Smooth muscle cell (in vitro differentiated cells): ENCODE measurements around the gene ARAP2. TPM values are rescaled to one million over a fixed set of nuclear protein-coding genes. Genes with fewer than 3 reads are reported as not detected.

Experiments
- DNase-seq: peaks from one replicate; lab custom pipeline; 2025; ENCODE audit not compliant: unreplicated experiment; lab: John Stamatoyannopoulos, UW
- H2AFZ ChIP-seq: fragments of 200-600 bp; sonication (generic); 2 replicates; pipeline ENCODE4 v1.6.0; 2016; ENCODE audit warnings: antibody characterized with exemption, low read depth, mild to moderate bottlenecking
- H3F3A ChIP-seq: fragments of 200-600 bp; sonication (generic); 2 replicates; pipeline ENCODE4 v1.6.0; 2017; ENCODE audit warnings: antibody characterized with exemption, low read depth
- H3K27ac ChIP-seq: fragments of 200-600 bp; sonication (generic); 2 replicates; pipeline ENCODE4 v1.5.1; 2016; ENCODE audit warnings: low read depth, mild to moderate bottlenecking
- H3K27me3 ChIP-seq: fragments of 200-600 bp; sonication (generic); 2 replicates; pipeline ENCODE4 v1.6.1; 2016; ENCODE audit warnings: low read depth, mild to moderate bottlenecking
- H3K36me3 ChIP-seq: fragments of 200-600 bp; sonication (generic); 2 replicates; pipeline ENCODE4 v1.5.1; 2016; ENCODE audit warnings: low read depth
- H3K4me1 ChIP-seq: fragments of 200-600 bp; sonication (generic); 2 replicates; pipeline ENCODE4 v1.5.1; 2016; ENCODE audit warnings: low read depth
- H3K4me2 ChIP-seq: fragments of 200-600 bp; sonication (generic); 2 replicates; pipeline ENCODE4 v1.6.0; 2016; ENCODE audit warnings: mild to moderate bottlenecking
- H3K4me3 ChIP-seq: fragments of 200-600 bp; sonication (generic); 2 replicates; pipeline ENCODE4 v1.5.1; 2016; ENCODE audit warnings: mild to moderate bottlenecking
- H3K79me2 ChIP-seq: fragments of 200-600 bp; sonication (generic); 2 replicates; pipeline ENCODE4 v1.6.0; 2016; ENCODE audit warnings: low read depth, mild to moderate bottlenecking
- H3K9ac ChIP-seq: fragments of 200-600 bp; sonication (generic); 2 replicates; pipeline ENCODE4 v1.6.0; 2016; ENCODE audit warnings: low read depth
- H3K9me3 ChIP-seq: fragments of 200-600 bp; sonication (generic); replicated peaks from 2 replicates; pipeline ENCODE4 v1.5.1; 2016; ENCODE audit warnings: low read depth
- H4K20me1 ChIP-seq: fragments of 200-600 bp; sonication (generic); 2 replicates; pipeline ENCODE4 v1.6.0; 2016; ENCODE audit warnings: low read depth
- WGBS: methylation state at CpG from one replicate; pipeline ENCODE4 v1.1.7; 2016; ENCODE audit warnings: low lambda C conversion rate; 5-methylcytosine and 5-hydroxymethylcytosine counted together
- polyA plus RNA-seq: library from polyadenylated mRNA; unstranded; fragments of >200 nt; fragmentation: Nextera tagmentation; extraction: Ambion mirVana; gene quantifications from 2 replicates; pipeline ENCODE4 v1.2.1, GENCODE V29; 2016
- total RNA-seq: library from RNA; depleted of rRNA; stranded (reverse); fragments of >200 nt; gene quantifications from 2 replicates; pipeline ENCODE4 v1.2.3, GENCODE V29; 2014
- TF ChIP-seq, protein P1 (sequence below): fragments of 200-600 bp; sonication (generic); IDR thresholded peaks from 2 replicates; pipeline ENCODE4 v1.5.1; 2017; ENCODE audit warnings: borderline replicate concordance, mild to moderate bottlenecking, antibody characterized with exemption; ENCODE audit not compliant: insufficient read depth, poor library complexity, severe bottlenecking

The ARAP2 gene
- total and polyA plus RNA-seq, 2 experiments from 2014 or later = 1.2 to 17.9 TPM

DNA sequence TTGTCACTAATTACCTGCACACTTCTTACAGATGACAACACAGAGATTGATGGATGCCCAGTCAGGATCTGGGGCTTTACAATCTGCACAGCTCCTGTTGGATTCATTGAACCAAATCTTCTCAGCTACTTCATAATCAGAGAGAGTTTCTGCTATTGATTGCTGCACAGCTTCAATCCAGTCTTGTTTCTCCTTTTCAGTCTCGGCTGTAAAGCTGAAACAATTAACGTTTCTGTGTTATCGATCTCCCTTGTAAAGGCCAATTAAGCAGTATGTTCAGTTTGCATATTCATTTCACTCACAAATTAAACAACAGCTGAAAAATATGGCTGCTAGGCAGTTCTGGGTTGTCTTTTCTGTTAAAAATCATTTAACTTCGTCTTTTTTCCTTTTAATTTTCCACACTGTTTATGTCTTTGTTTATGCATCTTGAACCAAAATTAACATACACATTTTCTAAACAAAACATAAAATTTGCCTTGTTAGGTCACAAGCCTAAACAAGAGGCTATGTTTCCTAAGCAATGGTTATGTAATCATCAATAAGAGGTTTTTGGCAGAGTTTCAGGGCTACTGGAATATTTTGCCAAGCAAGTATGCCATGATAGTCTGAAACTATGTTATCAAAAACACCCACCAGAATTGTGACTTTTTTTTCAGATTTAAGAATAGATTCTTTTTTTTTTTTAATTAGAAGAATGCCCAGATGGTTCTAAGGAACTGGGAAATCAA, 79.2 kb downstream of the ARAP2 start:
- Histone ChIP-seq H3K36me3 (no peaks in the 10 kb centered on the region), H3K79me2 (no peaks in the 10 kb centered on the region), H3K27me3 (no peaks in the 10 kb centered on the region), H3K4me1 (no peaks in the 10 kb centered on the region), H3F3A (no peaks in the 10 kb centered on the region), H3K27ac (no peak overlapping the region), H3K9ac (no peak overlapping the region), H4K20me1 (no peaks in the 10 kb centered on the region), H3K4me2 (no peak overlapping the region), H3K9me3 (no peaks in the 10 kb centered on the region), H2AFZ (no peak overlapping the region), H3K4me3 (no peak overlapping the region)
- WGBS = 87% methylated on average over 4 of the region's 4 CpGs
- TF ChIP-seq, protein P1, sequence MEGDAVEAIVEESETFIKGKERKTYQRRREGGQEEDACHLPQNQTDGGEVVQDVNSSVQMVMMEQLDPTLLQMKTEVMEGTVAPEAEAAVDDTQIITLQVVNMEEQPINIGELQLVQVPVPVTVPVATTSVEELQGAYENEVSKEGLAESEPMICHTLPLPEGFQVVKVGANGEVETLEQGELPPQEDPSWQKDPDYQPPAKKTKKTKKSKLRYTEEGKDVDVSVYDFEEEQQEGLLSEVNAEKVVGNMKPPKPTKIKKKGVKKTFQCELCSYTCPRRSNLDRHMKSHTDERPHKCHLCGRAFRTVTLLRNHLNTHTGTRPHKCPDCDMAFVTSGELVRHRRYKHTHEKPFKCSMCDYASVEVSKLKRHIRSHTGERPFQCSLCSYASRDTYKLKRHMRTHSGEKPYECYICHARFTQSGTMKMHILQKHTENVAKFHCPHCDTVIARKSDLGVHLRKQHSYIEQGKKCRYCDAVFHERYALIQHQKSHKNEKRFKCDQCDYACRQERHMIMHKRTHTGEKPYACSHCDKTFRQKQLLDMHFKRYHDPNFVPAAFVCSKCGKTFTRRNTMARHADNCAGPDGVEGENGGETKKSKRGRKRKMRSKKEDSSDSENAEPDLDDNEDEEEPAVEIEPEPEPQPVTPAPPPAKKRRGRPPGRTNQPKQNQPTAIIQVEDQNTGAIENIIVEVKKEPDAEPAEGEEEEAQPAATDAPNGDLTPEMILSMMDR = no peak
- DNase-seq = no peak

- Histone ChIP-seq H3K79me2 (no peaks in the 10 kb centered on the region), H3F3A (no peaks in the 10 kb centered on the region), H3K9me3 (no peaks in the 10 kb centered on the region), H3K4me2 (no peak overlapping the region), H3K4me3 (no peak overlapping the region), H3K27ac (no peak overlapping the region), H2AFZ (no peak overlapping the region), H3K4me1 (no peaks in the 10 kb centered on the region), H3K9ac (no peak overlapping the region), H4K20me1 (no peaks in the 10 kb centered on the region), H3K36me3 (no peaks in the 10 kb centered on the region), H3K27me3 (no peaks in the 10 kb centered on the region)
- TF ChIP-seq, protein P1 = no peak
- 81% methylated on average over 3 of the region's 3 CpGs for WGBS
- no peak for DNase-seq
Observed at GRCh38 chr4:36163198-36163597, 81.1 kb downstream of the ARAP2 start.

GRCh38 chr4:36159208-36159607, 85.1 kb downstream of the ARAP2 start:
- H2AFZ ChIP-seq = no peak overlapping the region
- no peak for DNase-seq
- H3K4me1 ChIP-seq = no peaks in the 10 kb centered on the region
- TF ChIP-seq, protein P1 = no peak
- H3K4me3 ChIP-seq = no peak overlapping the region
- no peak overlapping the region for H3K9ac ChIP-seq
- H3K4me2 ChIP-seq = no peak overlapping the region
- H3K9me3 ChIP-seq = no peaks in the 10 kb centered on the region
- H3K36me3 ChIP-seq = no peaks in the 10 kb centered on the region
- H3F3A ChIP-seq = no peaks in the 10 kb centered on the region
- H4K20me1 ChIP-seq = no peaks in the 10 kb centered on the region
- H3K27me3 ChIP-seq = no peaks in the 10 kb centered on the region
- no peaks in the 10 kb centered on the region for H3K79me2 ChIP-seq
- no peak overlapping the region for H3K27ac ChIP-seq
- 83% methylated on average over 5 of the region's 5 CpGs for WGBS

GRCh38 chr4:36152735-36153134, 91.6 kb downstream of the ARAP2 start:
- H3K36me3 ChIP-seq = no peaks in the 10 kb centered on the region
- H4K20me1 ChIP-seq = no peaks in the 10 kb centered on the region
- no peak overlapping the region for H2AFZ ChIP-seq
- TF ChIP-seq, protein P1 = no peak
- no peaks in the 10 kb centered on the region for H3K4me1 ChIP-seq
- H3F3A ChIP-seq = no peaks in the 10 kb centered on the region
- no peak for DNase-seq
- 76% methylated on average over 1 of the region's 1 CpG for WGBS
- no peak overlapping the region for H3K4me3 ChIP-seq
- no peak overlapping the region for H3K9ac ChIP-seq
- no peaks in the 10 kb centered on the region for H3K9me3 ChIP-seq
- no peak overlapping the region for H3K27ac ChIP-seq
- no peaks in the 10 kb centered on the region for H3K79me2 ChIP-seq
- H3K4me2 ChIP-seq = no peak overlapping the region
- H3K27me3 ChIP-seq = no peaks in the 10 kb centered on the region
